PC-9 (cell line): Measurements from ENCODE around the gene STARD3NL. TPM values are rescaled to one million over a fixed set of nuclear protein-coding genes. Genes with fewer than 3 reads are reported as not detected.

Source experiments
- BruUV-seq: library from RNA; stranded (reverse); fragments of 400-500 nt; replicated peaks from 2 replicates; lab custom pipeline; 2021; lab: Mats Ljungman, UMichigan
- CTCF ChIA-PET: fragments of 300-600 bp; sonication (Branson Sonifier 250); formaldehyde crosslinking; loops from one replicate; lab custom pipeline; 2022; ENCODE audit warnings: antibody characterized with exemption; lab: Charles Lee
- POLR2A ChIA-PET: fragments of 300-600 bp; sonication (Branson Sonifier 250); formaldehyde crosslinking; loops from one replicate; lab custom pipeline; 2022; ENCODE audit warnings: antibody characterized with exemption; ENCODE audit not compliant: unreplicated experiment; lab: Charles Lee
- DNase-seq, 2 experiments: peaks; one replicate each; pipeline versions ENCODE4 v3.0.0 to v3.0.0-alpha.2; 2015 to 2022; ENCODE audit warnings: mixed read lengths in 1 of 2
- H2AFZ ChIP-seq: fragments of 200-600 bp; sonication (generic); 2 replicates; pipeline ENCODE4 v1.8.1; 2017; ENCODE audit warnings: antibody characterized with exemption
- H3F3A ChIP-seq: fragments of 200-600 bp; sonication (generic); 2 replicates; pipeline ENCODE4 v1.8.1; 2017; ENCODE audit warnings: antibody characterized with exemption, mild to moderate bottlenecking, low read depth; ENCODE audit not compliant: insufficient read depth
- H3K27ac ChIP-seq: fragments of 200-600 bp; sonication (generic); 2 replicates; pipeline ENCODE4 v1.6.1; 2016; ENCODE audit warnings: mixed run types
- H3K27me3 ChIP-seq: fragments of 200-600 bp; sonication (generic); 2 replicates; pipeline ENCODE4 v1.6.1; 2016; ENCODE audit warnings: low read depth, mixed run types; ENCODE audit not compliant: insufficient read depth
- H3K36me3 ChIP-seq: fragments of 200-600 bp; sonication (generic); 2 replicates; pipeline ENCODE4 v1.6.1; 2016; ENCODE audit warnings: low read depth, mixed run types
- H3K4me1 ChIP-seq: fragments of 200-600 bp; sonication (generic); replicated peaks from 2 replicates; pipeline ENCODE4 v1.6.1; 2016; ENCODE audit warnings: mixed run types; ENCODE audit not compliant: insufficient read depth
- H3K4me2 ChIP-seq: fragments of 200-600 bp; sonication (generic); 2 replicates; pipeline ENCODE4 v1.6.1; 2017; ENCODE audit warnings: mixed run types
- H3K4me3 ChIP-seq: fragments of 200-600 bp; sonication (generic); 2 replicates; pipeline ENCODE4 v1.6.1; 2016; ENCODE audit warnings: mixed run types
- H3K79me2 ChIP-seq: fragments of 200-600 bp; sonication (generic); 2 replicates; pipeline ENCODE4 v1.6.1; 2017; ENCODE audit warnings: low read depth, mixed run types
- H3K9me2 ChIP-seq: fragments of 200-600 bp; sonication (generic); 2 replicates; pipeline ENCODE4 v1.8.1; 2017; ENCODE audit warnings: mild to moderate bottlenecking; ENCODE audit not compliant: insufficient read depth
- H3K9me3 ChIP-seq: fragments of 200-600 bp; sonication (generic); 2 replicates; pipeline ENCODE4 v1.8.1; 2016; ENCODE audit warnings: low read depth; ENCODE audit not compliant: insufficient read depth
- H4K20me1 ChIP-seq: fragments of 200-600 bp; sonication (generic); 2 replicates; pipeline ENCODE4 v1.8.1; 2017; ENCODE audit not compliant: insufficient read depth
- CTCF ChIP-seq: fragments of 200-600 bp; sonication (generic); conservative IDR thresholded peaks from 2 replicates; pipeline ENCODE4 v1.6.1; 2017; ENCODE audit warnings: mixed run types, antibody characterized with exemption, mild to moderate bottlenecking, moderate library complexity
- EZH2 ChIP-seq: fragments of 200-600 bp; sonication (generic); IDR thresholded peaks from 2 replicates; pipeline ENCODE4 v1.8.0; 2017; ENCODE audit warnings: antibody characterized with exemption, low read depth
- intact Hi-C: fragments of 100-400 bp; cut with micrococcal nuclease; formaldehyde crosslinking; loops from one replicate; pipeline ENCODE4 v1.10.0; 2022; ENCODE audit not compliant: unreplicated experiment
- total RNA-seq: library from RNA; stranded (reverse); gene quantifications from 2 replicates; pipeline ENCODE4 v1.2.3, GENCODE V29; 2021

STARD3NL gene
- total RNA-seq, 1 experiment from 2014 or later = 41.4 TPM

GRCh38 chr7:38217672-38218071 lies 39.6 kb downstream of the STARD3NL start:
- ChIA-PET POLR2A (no interaction called here), CTCF (interaction anchor here (0.6 kb wide), 1 partner anchor 108 kb away, joined by 3 read pairs; no protein-coding TSS in a partner anchor)
- H3K36me3 ChIP-seq = no peaks in the 10 kb centered on the region
- H3K4me2 ChIP-seq = no peak overlapping the region
- no peaks in the 10 kb centered on the region for H3K27me3 ChIP-seq
- no peaks in the 10 kb centered on the region for H3K9me2 ChIP-seq
- no peaks in the 10 kb centered on the region for H3K79me2 ChIP-seq
- H3F3A ChIP-seq = no peaks in the 10 kb centered on the region
- no peaks in the 10 kb centered on the region for H3K9me3 ChIP-seq
- H3K4me3 ChIP-seq = no peak overlapping the region
- no peaks in the 10 kb centered on the region for H3K4me1 ChIP-seq
- no TSS peak for BruUV-seq
- H2AFZ ChIP-seq = no peak overlapping the region
- H4K20me1 ChIP-seq = no peaks in the 10 kb centered on the region
- no peak for DNase-seq
- intact Hi-C loops = loop anchor here (10.0 kb wide), 1 partner anchor 53 kb away; no protein-coding TSS in a partner anchor
- TF ChIP-seq CTCF = no peak
- no peak for TF ChIP-seq EZH2
- H3K27ac ChIP-seq = no peak overlapping the region

GRCh38 chr7:38220452-38220851 lies 42.4 kb downstream of the STARD3NL start:
- no peak overlapping the region for H2AFZ ChIP-seq
- H3K9me3 ChIP-seq = no peaks in the 10 kb centered on the region
- intact Hi-C loops = loop anchor here (5.0 to 10.0 kb wide), 3 partner anchors 114 to 318 kb away; partner anchors contain the start of gene SFRP4
- no peak overlapping the region for H3K27ac ChIP-seq
- no peaks in the 10 kb centered on the region for H4K20me1 ChIP-seq
- no peaks in the 10 kb centered on the region for H3K4me1 ChIP-seq
- H3K4me3 ChIP-seq = no peak overlapping the region
- H3K79me2 ChIP-seq = no peaks in the 10 kb centered on the region
- no peaks in the 10 kb centered on the region for H3K9me2 ChIP-seq
- H3K36me3 ChIP-seq = no peaks in the 10 kb centered on the region
- TF ChIP-seq EZH2 = no peak
- DNase-seq = no peak
- no peaks in the 10 kb centered on the region for H3K27me3 ChIP-seq
- CTCF ChIA-PET = no interaction called here
- no peaks in the 10 kb centered on the region for H3F3A ChIP-seq
- H3K4me2 ChIP-seq = no peak overlapping the region
- POLR2A ChIA-PET = no interaction called here
- BruUV-seq = no TSS peak

- Histone ChIP-seq H3K9me2 (no peaks in the 10 kb centered on the region), H2AFZ (no peak overlapping the region), H3K4me1 (no peaks in the 10 kb centered on the region), H3K4me2 (no peak overlapping the region), H3K27me3 (no peaks in the 10 kb centered on the region), H3K79me2 (no peaks in the 10 kb centered on the region), H3K27ac (no peak overlapping the region), H3F3A (no peaks in the 10 kb centered on the region), H3K9me3 (no peaks in the 10 kb centered on the region), H3K4me3 (no peak overlapping the region), H4K20me1 (no peaks in the 10 kb centered on the region), H3K36me3 (no peaks in the 10 kb centered on the region)
- ChIA-PET CTCF (interaction anchor here (0.7 to 1.2 kb wide), 4 partner anchors 102 to 116 kb away, joined by 3 to 8 read pairs (median 6); no protein-coding TSS in a partner anchor), POLR2A (no interaction called here)
- intact Hi-C loops = loop anchor here (1.0 to 10.0 kb wide), 5 partner anchors 44 to 320 kb away; partner anchors contain the start of genes SFRP4 and STARD3NL
- no TSS peak for BruUV-seq
- TF ChIP-seq EZH2 = no peak
- TF ChIP-seq CTCF = peak; percentile 98
- peak in 1 of 2 experiments; percentile 20 for DNase-seq
These were observed 44.5 kb downstream of the STARD3NL start for GRCh38 chr7:38222481-38223096.
